IMR-90 (cell line): ENCODE data around the gene ECHS1.

ENCODE experiments used
- CEBPB ChIP-seq: IDR thresholded peaks from 2 replicates; pipeline ENCODE4 v1.6.1; 2012; ENCODE audit warnings: low read depth, low read length, improper control_type of control experiment
- FOS ChIP-seq: fragments of 150-350 bp; IDR thresholded peaks from 2 replicates; pipeline ENCODE4 v1.6.1; 2016; ENCODE audit warnings: low read depth, low read length
- MAFK ChIP-seq: IDR thresholded peaks from 2 replicates; pipeline ENCODE4 v1.6.1; 2012; ENCODE audit warnings: low read depth, low read length, improper control_type of control experiment
- MAZ ChIP-seq: IDR thresholded peaks from 2 replicates; pipeline ENCODE4 v1.6.1; 2012; ENCODE audit warnings: low read depth, mild to moderate bottlenecking, low read length, improper control_type of control experiment, moderate library complexity, borderline replicate concordance
- POLR2A ChIP-seq: IDR thresholded peaks from 2 replicates; pipeline ENCODE4 v1.6.1; 2012; ENCODE audit warnings: mild to moderate bottlenecking, low read depth, low read length
- RAD21 ChIP-seq: IDR thresholded peaks from 2 replicates; pipeline ENCODE4 v1.6.1; 2012; ENCODE audit warnings: low read length, improper control_type of control experiment
- RCOR1 ChIP-seq: IDR thresholded peaks from 2 replicates; pipeline ENCODE4 v1.6.1; 2012; ENCODE audit warnings: mild to moderate bottlenecking, low read length, improper control_type of control experiment; ENCODE audit not compliant: insufficient replicate concordance
- TF ChIP-seq, protein P1 (sequence below): conservative IDR thresholded peaks from 2 replicates; pipeline ENCODE4 v1.5.1; 2012; ENCODE audit warnings: mild to moderate bottlenecking, low read depth, low read length, improper control_type of control experiment

DNA sequence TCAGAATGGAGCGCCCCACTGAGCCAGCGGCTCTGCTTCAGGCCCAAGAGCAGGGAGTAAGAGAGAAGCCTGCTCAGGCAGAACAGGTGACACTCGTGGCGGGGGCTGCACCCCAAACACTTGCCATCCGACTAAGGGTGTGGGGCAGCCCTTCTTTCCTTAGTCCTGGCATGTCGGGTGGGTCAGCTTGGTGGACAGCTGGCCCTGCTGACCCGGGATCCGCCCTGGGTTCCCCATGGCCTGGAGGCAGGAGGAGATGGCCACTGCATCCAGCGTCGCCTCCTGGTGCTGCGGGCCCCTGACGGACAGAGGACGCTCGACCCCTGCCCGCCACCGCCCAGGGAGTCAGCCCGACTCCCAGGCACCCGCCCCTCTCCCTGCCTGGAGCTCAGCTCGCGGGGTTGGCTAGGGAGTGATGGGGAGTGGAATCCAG is 4.7 kb upstream of the ECHS1 start:
- TF ChIP-seq FOS: no peak
- TF ChIP-seq, protein P1, sequence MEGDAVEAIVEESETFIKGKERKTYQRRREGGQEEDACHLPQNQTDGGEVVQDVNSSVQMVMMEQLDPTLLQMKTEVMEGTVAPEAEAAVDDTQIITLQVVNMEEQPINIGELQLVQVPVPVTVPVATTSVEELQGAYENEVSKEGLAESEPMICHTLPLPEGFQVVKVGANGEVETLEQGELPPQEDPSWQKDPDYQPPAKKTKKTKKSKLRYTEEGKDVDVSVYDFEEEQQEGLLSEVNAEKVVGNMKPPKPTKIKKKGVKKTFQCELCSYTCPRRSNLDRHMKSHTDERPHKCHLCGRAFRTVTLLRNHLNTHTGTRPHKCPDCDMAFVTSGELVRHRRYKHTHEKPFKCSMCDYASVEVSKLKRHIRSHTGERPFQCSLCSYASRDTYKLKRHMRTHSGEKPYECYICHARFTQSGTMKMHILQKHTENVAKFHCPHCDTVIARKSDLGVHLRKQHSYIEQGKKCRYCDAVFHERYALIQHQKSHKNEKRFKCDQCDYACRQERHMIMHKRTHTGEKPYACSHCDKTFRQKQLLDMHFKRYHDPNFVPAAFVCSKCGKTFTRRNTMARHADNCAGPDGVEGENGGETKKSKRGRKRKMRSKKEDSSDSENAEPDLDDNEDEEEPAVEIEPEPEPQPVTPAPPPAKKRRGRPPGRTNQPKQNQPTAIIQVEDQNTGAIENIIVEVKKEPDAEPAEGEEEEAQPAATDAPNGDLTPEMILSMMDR: no peak
- TF ChIP-seq RAD21: no peak
- TF ChIP-seq MAFK: no peak
- TF ChIP-seq MAZ: no peak
- no peak for TF ChIP-seq CEBPB
- TF ChIP-seq POLR2A: no peak
- TF ChIP-seq RCOR1: no peak
